AG20443 (cell line): ENCODE results near the gene CD2BP2.
"Not testable (repeated sequence)": the region's sequence is repeated elsewhere in the genome, so short reads cannot be mapped to it uniquely, and the experiment has no call there.

ENCODE experiments used
- DNase-seq: peaks from one replicate; pipeline ENCODE4 v3.0.0; 2012; ENCODE audit warnings: low spot score, mixed read lengths

The CD2BP2 gene

GRCh38 chr16:30358990-30359870, 4.1 kb upstream of the CD2BP2 start:
- DNase-seq: no peak

DNA sequence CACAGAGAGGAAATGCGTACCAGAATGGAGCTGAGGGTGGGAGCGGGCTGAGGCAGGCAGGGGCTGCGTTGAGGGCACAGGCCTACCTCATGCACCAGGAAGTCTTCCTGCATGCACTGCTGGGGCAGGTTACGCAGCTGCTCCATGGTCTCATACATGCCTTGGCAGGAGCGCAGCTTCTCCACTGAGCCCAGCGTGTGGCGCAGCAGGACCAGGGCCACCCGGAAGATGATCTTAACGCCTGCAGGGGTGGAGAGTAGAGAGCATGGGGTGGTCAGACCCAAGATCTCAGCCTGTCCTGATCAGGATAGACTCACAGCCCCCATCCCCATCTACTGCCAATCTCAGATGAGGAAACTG, 3.4 kb upstream of the CD2BP2 start:
- DNase-seq: no peak

GRCh38 chr16:30357715-30358576, 2.8 kb upstream of the CD2BP2 start:
- DNase-seq: no peak

- no peak for DNase-seq
These were observed 2.1 kb upstream of the CD2BP2 start for GRCh38 chr16:30357085-30357714.

DNA sequence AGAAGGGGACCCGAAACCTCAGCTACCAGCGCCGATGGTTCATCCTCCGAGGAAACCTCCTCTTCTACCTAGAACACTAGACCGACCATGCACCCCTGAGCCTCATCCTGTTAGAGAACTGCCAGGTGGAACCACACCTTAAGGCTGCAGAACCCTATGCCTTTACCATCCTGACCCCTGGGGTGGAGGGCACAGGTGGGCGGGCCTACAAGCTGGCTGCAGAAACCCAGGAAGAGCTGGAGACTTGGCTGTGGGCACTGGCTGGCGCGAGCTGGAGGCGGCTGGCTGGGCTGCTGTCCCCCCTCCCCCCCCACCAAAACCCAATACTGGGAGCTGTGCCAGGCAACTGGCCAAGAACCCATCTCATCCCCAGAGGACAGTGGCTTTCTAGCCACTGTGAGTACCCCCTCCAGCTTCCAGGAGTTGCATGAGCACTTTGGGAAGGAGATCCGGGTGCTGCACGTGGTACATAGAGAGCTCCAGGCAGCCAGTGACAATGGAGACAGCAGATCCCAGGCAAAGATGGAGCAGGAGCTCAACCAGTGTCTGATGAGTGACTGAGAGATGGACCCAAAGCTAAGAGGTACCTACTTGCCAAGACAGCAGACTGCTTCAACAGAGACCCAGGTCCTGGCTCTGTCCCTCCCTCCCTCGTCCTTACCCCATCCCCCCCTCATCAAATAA, 1.4 kb upstream of the CD2BP2 start:
- DNase-seq: no peak

GRCh38 chr16:30355954-30356308, 823 bp upstream of the CD2BP2 start:
- DNase-seq: no peak

- DNase-seq: peak; percentile 11
These were observed 525 bp downstream of the CD2BP2 start for GRCh38 chr16:30354423-30355143.

- no peak for DNase-seq
These were observed 1.5 kb downstream of the CD2BP2 start for GRCh38 chr16:30353438-30354129.

GRCh38 chr16:30352488-30353401, 2.4 kb downstream of the CD2BP2 start:
- DNase-seq: no peak

DNA sequence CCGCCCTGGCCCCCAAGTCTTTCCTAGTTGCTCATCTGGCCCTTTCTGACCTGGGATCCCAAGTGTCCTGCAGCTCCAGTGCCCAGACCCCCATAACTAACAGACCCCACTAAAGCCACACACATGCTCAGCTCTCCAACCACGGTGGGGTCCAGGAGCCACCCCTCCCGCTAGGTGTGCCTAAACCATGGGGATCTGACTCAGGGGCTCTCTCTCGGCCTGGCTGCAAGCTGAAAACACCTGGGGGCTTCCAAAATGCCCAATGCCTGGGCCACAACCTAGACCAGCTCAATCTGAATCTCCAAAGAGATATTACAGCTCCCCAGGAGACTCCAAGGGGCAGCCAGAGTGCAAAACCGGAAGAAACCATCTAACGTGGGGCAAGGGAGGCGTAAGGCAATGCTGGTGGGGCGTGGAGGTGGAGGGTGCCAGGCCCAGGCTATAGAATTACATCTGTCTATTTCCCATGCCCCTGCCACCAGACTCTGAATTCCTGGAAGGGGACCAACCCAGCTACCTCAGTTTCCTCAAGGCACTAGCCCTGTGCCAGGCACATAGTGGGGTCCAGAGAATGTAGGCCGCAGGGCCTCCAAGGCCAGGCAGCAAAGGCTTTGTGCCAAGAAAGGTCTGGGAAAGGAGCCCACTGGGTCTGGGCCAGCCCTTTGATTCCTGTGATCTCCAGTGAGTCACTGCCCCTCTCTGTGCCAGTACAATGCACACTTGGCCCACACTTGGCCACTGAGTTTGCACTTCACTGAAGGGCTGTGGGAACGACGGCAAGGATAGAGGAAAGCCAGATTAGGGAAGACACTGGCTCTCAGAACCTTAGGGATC, 3.3 kb downstream of the CD2BP2 start:
- DNase-seq: peak; percentile 86

DNA sequence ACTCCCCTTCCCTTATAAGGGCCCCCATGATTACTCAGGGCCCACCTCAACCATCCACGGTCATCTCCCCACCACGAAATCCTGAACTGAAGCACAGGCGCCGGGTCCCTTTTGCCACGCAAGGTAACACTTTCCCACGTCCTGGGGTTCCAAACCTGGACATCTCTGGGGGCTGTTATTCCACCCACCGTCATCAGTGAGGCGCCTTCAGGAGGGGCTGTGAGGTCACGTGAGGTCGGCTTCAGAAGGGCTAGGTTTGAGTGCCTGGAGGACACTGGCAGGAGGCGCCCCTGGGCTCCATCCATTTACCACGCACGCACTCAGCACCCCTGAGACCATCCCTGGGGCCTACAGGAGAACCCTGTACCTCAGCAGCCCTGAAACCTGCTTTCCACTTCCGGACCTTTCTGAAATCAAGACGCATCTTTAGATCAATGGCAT, 4.1 kb downstream of the CD2BP2 start:
- no peak for DNase-seq

DNA sequence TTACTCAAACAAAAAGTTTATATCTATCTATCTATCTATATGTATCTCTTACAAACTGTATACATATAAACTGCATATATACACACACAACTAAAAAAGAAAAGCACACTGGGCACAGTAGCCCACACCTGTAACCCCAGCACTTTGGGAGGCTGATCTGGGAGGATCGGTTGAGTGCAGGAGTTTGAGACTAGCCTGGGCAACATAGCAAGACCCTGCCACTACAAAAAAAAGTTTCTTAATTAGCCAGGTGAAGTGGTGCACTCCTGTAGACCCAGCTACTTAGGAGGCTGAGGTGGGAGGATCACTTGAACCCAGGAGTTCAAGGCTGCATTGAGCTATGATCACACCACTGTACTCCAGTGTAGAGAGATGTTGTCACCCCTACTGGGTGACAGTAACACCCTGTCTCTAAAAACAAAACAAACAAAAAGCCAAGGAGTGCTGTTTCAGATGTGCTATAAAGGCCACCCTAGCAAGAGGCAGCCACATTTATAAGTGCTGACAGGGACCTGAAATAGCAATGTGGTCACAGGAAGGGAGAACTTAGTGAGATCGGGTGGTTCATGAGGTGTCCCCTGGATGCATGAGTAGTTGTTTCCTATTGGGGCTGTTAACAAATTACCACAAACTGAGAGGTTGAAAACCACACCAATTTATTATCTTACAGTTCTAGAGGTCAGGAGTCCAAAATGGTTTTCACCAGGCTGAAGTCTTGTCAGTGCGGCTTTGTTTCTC, 4.8 kb downstream of the CD2BP2 start:
- no peak for DNase-seq

GRCh38 chr16:30349675-30350074, 5.4 kb downstream of the CD2BP2 start:
- DNase-seq: no peak

- DNase-seq: no peak
These were observed 6.2 kb downstream of the CD2BP2 start for GRCh38 chr16:30348929-30349328.

GRCh38 chr16:30348113-30348512, 7.0 kb downstream of the CD2BP2 start:
- no peak for DNase-seq

- DNase-seq: no peak
These were observed 8.8 kb downstream of the CD2BP2 start for GRCh38 chr16:30346286-30346685.

GRCh38 chr16:30343491-30343820, 11.7 kb downstream of the CD2BP2 start:
- DNase-seq: not testable (repeated sequence)
